Panc1 (cell line): Measurements from ENCODE around the gene PROK1. TPM values are rescaled to one million over a fixed set of nuclear protein-coding genes. Genes with fewer than 3 reads are reported as not detected.

Source experiments
- ATAC-seq: fragments of 200-7000 bp; cut with Tn5 transposase; 2 replicates; pipeline ENCODE4 v1.9.1; 2020; ENCODE audit warnings: mild to moderate bottlenecking, moderate library complexity
- BruUV-seq: library from RNA; stranded (reverse); fragments of 400-500 nt; replicated peaks from 2 replicates; lab custom pipeline; 2021; lab: Mats Ljungman, UMichigan
- CTCF ChIA-PET: fragments of 300-600 bp; sonication (Branson Sonifier 250); formaldehyde crosslinking; loops from one replicate; lab custom pipeline; 2022; ENCODE audit warnings: antibody characterized with exemption; lab: Charles Lee
- POLR2A ChIA-PET: fragments of 300-600 bp; sonication (Branson Sonifier 250); formaldehyde crosslinking; loops from one replicate; lab custom pipeline; 2022; ENCODE audit warnings: antibody characterized with exemption; lab: Charles Lee
- DNase-seq: peaks from one replicate; pipeline ENCODE4 v3.0.0-alpha.2; 2010; ENCODE audit warnings: low read depth, low spot score
- H3K27ac ChIP-seq: 2 replicates; pipeline ENCODE4 v1.5.1; 2011; ENCODE audit warnings: mild to moderate bottlenecking, low read length, inconsistent platforms
- H3K27me3 ChIP-seq: fragments of 200-500 bp; sonication (Bioruptor generic); 2 replicates; pipeline ENCODE4 v1.6.0; 2014; ENCODE audit warnings: low read length, inconsistent platforms; ENCODE audit not compliant: control insufficient read depth, insufficient read depth
- H3K36me3 ChIP-seq: fragments of 200-500 bp; sonication (Bioruptor generic); 2 replicates; pipeline ENCODE4 v1.5.1; 2014; ENCODE audit warnings: inconsistent platforms, mild to moderate bottlenecking, low read length, moderate library complexity; ENCODE audit not compliant: control insufficient read depth, insufficient read depth
- H3K4me1 ChIP-seq: 2 replicates; pipeline ENCODE4 v1.5.1; 2011; ENCODE audit warnings: inconsistent platforms, mild to moderate bottlenecking, low read length, moderate library complexity; ENCODE audit not compliant: control insufficient read depth, insufficient read depth
- H3K4me3 ChIP-seq, 2 experiments: 2 replicates each; pipeline ENCODE4 v1.5.1; 2011 to 2012; ENCODE audit warnings: low read depth in 2 of 2, low read length in 2 of 2, mild to moderate bottlenecking in 2 of 2, inconsistent platforms in 1 of 2, moderate library complexity in 1 of 2
- H3K9me3 ChIP-seq: fragments of 200-500 bp; sonication (Bioruptor generic); 2 replicates; pipeline ENCODE4 v1.5.1; 2014; ENCODE audit warnings: low read depth, mild to moderate bottlenecking, inconsistent platforms, low read length, moderate library complexity; ENCODE audit not compliant: control insufficient read depth, insufficient read depth
- CTCF ChIP-seq: fragments of 450-650 bp; IDR thresholded peaks from 2 replicates; pipeline ENCODE4 v1.5.1; 2017; ENCODE audit warnings: mild to moderate bottlenecking
- POLR2AphosphoS5 ChIP-seq: IDR thresholded peaks from 2 replicates; pipeline ENCODE4 v1.6.1; 2012; ENCODE audit warnings: mild to moderate bottlenecking, low read depth, low read length, moderate library complexity
- REST ChIP-seq, 2 experiments: IDR thresholded peaks; 2 replicates each; pipeline ENCODE4 v1.6.1; 2011 to 2012; ENCODE audit warnings: low read depth in 2 of 2, control low read depth in 1 of 2, low read length in 1 of 2, mild to moderate bottlenecking in 1 of 2, moderate library complexity in 1 of 2; ENCODE audit not compliant: insufficient read depth in 1 of 2
- SIN3A ChIP-seq: IDR thresholded peaks from 2 replicates; pipeline ENCODE4 v1.6.1; 2012; ENCODE audit warnings: low read depth, mild to moderate bottlenecking, low read length, moderate library complexity, borderline replicate concordance; ENCODE audit not compliant: insufficient read depth
- TCF7L2 ChIP-seq: IDR thresholded peaks from 2 replicates; pipeline ENCODE4 v1.6.1; 2011; ENCODE audit warnings: mild to moderate bottlenecking, low read depth, low read length, inconsistent platforms
- in situ Hi-C: cut with HindIII; loops from 2 replicates; pipeline ENCODE4 v1.10.0; 2016; ENCODE audit warnings: low sequenced_read_pairs, low pct_unique_long_range_greater_than_20kb
- intact Hi-C: fragments of 100-400 bp; cut with micrococcal nuclease; formaldehyde crosslinking; loops from one replicate; pipeline ENCODE4 v1.10.0; 2022; ENCODE audit not compliant: unreplicated experiment
- total RNA-seq: library from RNA; stranded (reverse); gene quantifications from one replicate; pipeline ENCODE4 v1.2.1, GENCODE V29; 2021; ENCODE audit not compliant: unreplicated experiment

Gene PROK1
- total RNA-seq, 1 experiment from 2014 or later = not detected

GRCh38 chr1:110455151-110455550, 4.2 kb downstream of the PROK1 start:
- ChIA-PET POLR2A (no interaction called here), CTCF (no interaction called here)
- ATAC-seq (no peak), DNase-seq (no peak)
- in situ Hi-C loops = no loop called here
- peaks cover 8% of the 10 kb centered on the region for H3K27me3 ChIP-seq
- no TSS peak for BruUV-seq
- intact Hi-C loops = no loop called here
- TF ChIP-seq TCF7L2 = no peak
- TF ChIP-seq POLR2AphosphoS5 = no peak
- no peak for TF ChIP-seq SIN3A
- TF ChIP-seq CTCF = no peak
- TF ChIP-seq REST (IDR thresholded peaks at IDR 0.05; ENCODE audit: insufficient read depth in 1 of 2, low read depth in 2 of 2, low read length in 1 of 2) = no peak
- H3K4me1 ChIP-seq = no peaks in the 10 kb centered on the region
- no peak overlapping the region for H3K4me3 ChIP-seq
- H3K36me3 ChIP-seq = no peaks in the 10 kb centered on the region
- H3K27ac ChIP-seq = no peak overlapping the region
- H3K9me3 ChIP-seq = no peaks in the 10 kb centered on the region

GRCh38 chr1:110457206-110457605, 6.3 kb downstream of the PROK1 start:
- no peak for DNase-seq
- Histone ChIP-seq H3K4me1 (no peaks in the 10 kb centered on the region), H3K9me3 (no peaks in the 10 kb centered on the region), H3K36me3 (no peaks in the 10 kb centered on the region), H3K27me3 (no peaks in the 10 kb centered on the region), H3K27ac (no peak overlapping the region), H3K4me3 (no peak overlapping the region)
- intact Hi-C loops = no loop called here
- no peak for TF ChIP-seq SIN3A
- no peak for TF ChIP-seq TCF7L2
- no peak for TF ChIP-seq REST (IDR thresholded peaks at IDR 0.05; ENCODE audit: insufficient read depth in 1 of 2, low read depth in 2 of 2, low read length in 1 of 2)
- TF ChIP-seq POLR2AphosphoS5 = no peak
- TF ChIP-seq CTCF = no peak
- in situ Hi-C loops = no loop called here
- no TSS peak for BruUV-seq
- ChIA-PET CTCF (no interaction called here), POLR2A (no interaction called here)
- ATAC-seq = no peak
